Measurements from ENCODE around the gene FGF13. TPM values are rescaled to one million over a fixed set of nuclear protein-coding genes. Genes with fewer than 3 reads are reported as not detected.

FGF13 gene
- polyA plus RNA-seq, 3 donors: 0.81 to 11.1 (median 6.1) TPM

GRCh38 chrX:138690591-138690990 lies 20.9 kb downstream of the FGF13 start:
- no peak overlapping the region for H3K27ac ChIP-seq (ENCODE audit: low read depth, low read length)

- WGBS, 3 donors: 58 to 83% (median 74%) methylated on average over 4 of the region's 4 CpGs
- H3K27ac ChIP-seq (ENCODE audit: low read depth, low read length): no peak overlapping the region
These were observed 27.9 kb downstream of the FGF13 start for GRCh38 chrX:138683600-138683999.

GRCh38 chrX:138669693-138670092 lies 41.8 kb downstream of the FGF13 start:
- WGBS, 3 donors: 12 to 42% (median 35%) methylated on average over 2 of the region's 2 CpGs
- H3K27ac ChIP-seq (ENCODE audit: low read depth, low read length): no peak overlapping the region

GRCh38 chrX:138664466-138664865 lies 47.1 kb downstream of the FGF13 start:
- no peak overlapping the region for H3K27ac ChIP-seq (ENCODE audit: low read depth, low read length)
- WGBS, 3 donors: 67 to 93% (median 83%) methylated on average over 1 of the region's 1 CpG

GRCh38 chrX:138664016-138664415 lies 47.5 kb downstream of the FGF13 start:
- WGBS, 3 donors: 78 to 79% (median 79%) methylated on average over 3 of the region's 3 CpGs
- no peak overlapping the region for H3K27ac ChIP-seq (ENCODE audit: low read depth, low read length)

- no peak overlapping the region for H3K27ac ChIP-seq (ENCODE audit: low read depth, low read length)
These were observed 60.0 kb downstream of the FGF13 start for GRCh38 chrX:138651494-138651893.

GRCh38 chrX:138648568-138648967 lies 62.9 kb downstream of the FGF13 start:
- H3K27ac ChIP-seq (ENCODE audit: low read depth, low read length): no peak overlapping the region
- WGBS, 3 donors: 45 to 67% (median 57%) methylated on average over 4 of the region's 4 CpGs

- whole genome bisulfite sequencing, 3 donors: 48 to 64% (median 50%) methylated on average over 2 of the region's 2 CpGs
- no peak overlapping the region for H3K27ac ChIP-seq (ENCODE audit: low read depth, low read length)
These were observed 72.5 kb downstream of the FGF13 start for GRCh38 chrX:138638996-138639395.

Data from adipose tissue (tissue), 3 donors.